Glutamatergic neuron (in vitro differentiated cells): Measurements from ENCODE around the gene CCDC63. TPM values are rescaled to one million over a fixed set of nuclear protein-coding genes. Genes with fewer than 3 reads are reported as not detected.
"Not testable (repeated sequence)": the region's sequence is repeated elsewhere in the genome, so short reads cannot be mapped to it uniquely, and the experiment has no call there.

Source experiments
- DNase-seq: peaks from one replicate; pipeline ENCODE4 v3.0.0; 2022
- H3K27ac Mint-ChIP-seq: one replicate; pipeline ENCODE4 v1.8.0; 2020; ENCODE audit warnings: mild to moderate bottlenecking, mixed read lengths, inconsistent platforms; ENCODE audit not compliant: unreplicated experiment
- H3K27me3 Mint-ChIP-seq: one replicate; pipeline ENCODE4 v1.8.0; 2020; ENCODE audit warnings: mild to moderate bottlenecking, moderate library complexity, mixed read lengths, inconsistent platforms; ENCODE audit not compliant: unreplicated experiment
- H3K36me3 Mint-ChIP-seq: one replicate; pipeline ENCODE4 v1.8.0; 2020; ENCODE audit warnings: mild to moderate bottlenecking, mixed read lengths, inconsistent platforms; ENCODE audit not compliant: unreplicated experiment
- H3K4me1 Mint-ChIP-seq: one replicate; pipeline ENCODE4 v1.8.0; 2020; ENCODE audit warnings: mild to moderate bottlenecking, low read depth, mixed read lengths, inconsistent platforms; ENCODE audit not compliant: unreplicated experiment
- H3K4me3 Mint-ChIP-seq: one replicate; pipeline ENCODE4 v1.8.0; 2020; ENCODE audit warnings: mild to moderate bottlenecking, mixed read lengths, inconsistent platforms; ENCODE audit not compliant: unreplicated experiment
- H3K9me3 Mint-ChIP-seq: one replicate; pipeline ENCODE4 v1.8.0; 2020; ENCODE audit warnings: mild to moderate bottlenecking, moderate library complexity, mixed read lengths, inconsistent platforms; ENCODE audit not compliant: unreplicated experiment
- total RNA-seq: library from RNA; stranded (reverse); fragmentation: NEBNext Ultra II Directional; extraction: Animal tissue kit (Norgen Biotek cat#: 25700); gene quantifications from one replicate; pipeline ENCODE4 v1.2.1, GENCODE V29; 2021; ENCODE audit not compliant: unreplicated experiment
- TF ChIP-seq, protein P1 (sequence below): fragments of 200-600 bp; sonication (generic); IDR thresholded peaks from one replicate; pipeline ENCODE4 v1.5.0; 2021; ENCODE audit not compliant: partially characterized antibody, unreplicated experiment

CCDC63 gene
- total RNA-seq, 1 donor from 2014 or later, result 0.32 TPM

DNA sequence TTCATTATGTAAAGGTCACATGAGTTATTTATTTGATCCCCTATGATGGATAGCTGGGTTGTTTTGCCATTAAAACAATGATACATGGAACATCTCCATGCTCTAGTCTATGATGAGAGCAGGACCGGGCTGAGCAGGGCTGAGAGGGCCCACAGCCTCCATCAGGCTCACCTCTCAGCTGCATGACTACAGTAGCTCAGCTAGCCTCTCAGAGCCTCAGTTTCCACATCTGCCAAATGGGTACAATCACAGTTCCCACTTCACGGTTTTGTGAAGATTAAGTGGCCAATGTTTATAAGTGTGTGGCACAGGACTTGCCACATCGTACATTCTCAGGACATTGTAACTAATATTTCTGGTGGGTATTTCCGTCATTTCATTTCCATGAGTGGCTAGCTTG, 93.5 kb downstream of the CCDC63 start:
- no peaks in the 10 kb centered on the region for H3K36me3 Mint-ChIP-seq
- H3K27me3 Mint-ChIP-seq, result peaks cover 2% of the 10 kb centered on the region
- peaks cover 4% of the 10 kb centered on the region for H3K4me1 Mint-ChIP-seq
- no peaks in the 10 kb centered on the region for H3K9me3 Mint-ChIP-seq
- TF ChIP-seq, protein P1, sequence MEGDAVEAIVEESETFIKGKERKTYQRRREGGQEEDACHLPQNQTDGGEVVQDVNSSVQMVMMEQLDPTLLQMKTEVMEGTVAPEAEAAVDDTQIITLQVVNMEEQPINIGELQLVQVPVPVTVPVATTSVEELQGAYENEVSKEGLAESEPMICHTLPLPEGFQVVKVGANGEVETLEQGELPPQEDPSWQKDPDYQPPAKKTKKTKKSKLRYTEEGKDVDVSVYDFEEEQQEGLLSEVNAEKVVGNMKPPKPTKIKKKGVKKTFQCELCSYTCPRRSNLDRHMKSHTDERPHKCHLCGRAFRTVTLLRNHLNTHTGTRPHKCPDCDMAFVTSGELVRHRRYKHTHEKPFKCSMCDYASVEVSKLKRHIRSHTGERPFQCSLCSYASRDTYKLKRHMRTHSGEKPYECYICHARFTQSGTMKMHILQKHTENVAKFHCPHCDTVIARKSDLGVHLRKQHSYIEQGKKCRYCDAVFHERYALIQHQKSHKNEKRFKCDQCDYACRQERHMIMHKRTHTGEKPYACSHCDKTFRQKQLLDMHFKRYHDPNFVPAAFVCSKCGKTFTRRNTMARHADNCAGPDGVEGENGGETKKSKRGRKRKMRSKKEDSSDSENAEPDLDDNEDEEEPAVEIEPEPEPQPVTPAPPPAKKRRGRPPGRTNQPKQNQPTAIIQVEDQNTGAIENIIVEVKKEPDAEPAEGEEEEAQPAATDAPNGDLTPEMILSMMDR, result no peak
- DNase-seq, result no peak
- H3K27ac Mint-ChIP-seq, result no peak overlapping the region
- H3K4me3 Mint-ChIP-seq, result no peak overlapping the region

DNA sequence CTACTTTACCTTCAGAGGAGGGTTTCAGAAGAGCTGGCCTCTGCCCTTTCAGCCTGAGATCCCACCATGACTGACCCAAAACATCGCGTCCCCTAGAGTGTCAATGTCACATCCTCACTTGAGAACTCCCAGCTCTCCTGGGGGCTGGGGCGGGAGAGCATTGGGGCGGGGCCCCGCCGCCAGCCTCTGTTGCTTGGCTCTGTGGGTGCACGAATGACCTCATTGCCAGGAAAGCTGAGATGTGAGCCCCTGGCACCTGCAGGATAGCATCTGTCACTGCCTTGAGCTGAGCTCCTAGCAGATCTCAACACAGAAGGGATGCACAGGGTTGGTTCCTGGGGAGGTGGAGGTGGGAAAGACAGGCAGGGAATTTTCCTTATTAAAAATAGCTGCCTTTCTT, 94.1 kb downstream of the CCDC63 start:
- no peak for DNase-seq
- Mint-ChIP-seq H3K9me3 (no peaks in the 10 kb centered on the region), H3K4me3 (no peak overlapping the region), H3K36me3 (peaks cover 6% of the 10 kb centered on the region), H3K27me3 (peaks cover 2% of the 10 kb centered on the region), H3K4me1 (peaks cover 4% of the 10 kb centered on the region), H3K27ac (no peak overlapping the region)
- TF ChIP-seq, protein P1, result no peak

DNA sequence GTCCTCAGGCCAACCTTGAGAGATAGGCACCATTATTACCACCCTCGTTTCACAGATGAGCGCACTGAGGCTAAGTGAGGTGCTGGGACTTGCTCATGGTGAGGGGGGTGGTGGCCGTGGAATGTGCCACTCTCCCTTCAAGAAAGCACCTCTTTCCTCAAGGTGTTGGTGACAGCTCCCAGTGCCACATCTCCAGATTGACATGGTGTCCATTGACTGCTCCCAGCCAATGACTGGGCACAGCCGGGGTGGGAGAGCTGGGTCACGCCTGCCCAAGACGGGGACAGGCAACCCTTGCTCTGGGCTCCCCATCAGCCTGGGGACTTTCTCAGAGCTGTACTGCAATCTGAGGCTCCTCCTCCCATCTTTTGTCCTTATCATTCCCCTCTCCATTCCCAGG, 94.6 kb downstream of the CCDC63 start:
- Mint-ChIP-seq H3K36me3 (peaks cover 6% of the 10 kb centered on the region), H3K27me3 (peaks cover 2% of the 10 kb centered on the region), H3K4me1 (peaks cover 4% of the 10 kb centered on the region), H3K4me3 (no peak overlapping the region), H3K9me3 (no peaks in the 10 kb centered on the region), H3K27ac (no peak overlapping the region)
- TF ChIP-seq, protein P1, result no peak
- DNase-seq, result no peak

DNA sequence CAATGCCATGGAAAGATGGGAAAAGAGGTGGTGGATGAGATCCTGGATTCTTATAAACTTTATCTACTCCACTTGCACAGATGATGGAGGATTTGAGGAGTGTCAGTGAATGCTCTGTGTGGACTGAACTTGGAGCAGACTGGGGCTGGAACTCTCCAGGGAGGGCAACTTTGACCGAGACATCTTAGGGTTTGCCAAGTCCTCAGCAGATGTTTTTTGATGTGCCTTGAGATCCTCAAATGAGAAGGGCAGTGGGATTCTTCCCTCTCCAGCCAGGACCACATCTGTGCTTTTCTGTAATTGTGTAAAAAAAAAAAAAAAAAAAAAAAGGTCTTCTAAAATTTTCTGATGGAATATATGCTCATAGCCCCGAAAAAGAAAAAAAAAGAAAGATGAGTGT, 96.6 kb downstream of the CCDC63 start:
- TF ChIP-seq, protein P1, result no peak
- no peak overlapping the region for H3K4me3 Mint-ChIP-seq
- peaks cover 3% of the 10 kb centered on the region for H3K9me3 Mint-ChIP-seq
- DNase-seq, result no peak
- H3K4me1 Mint-ChIP-seq, result no peaks in the 10 kb centered on the region
- H3K27me3 Mint-ChIP-seq, result no peaks in the 10 kb centered on the region
- peaks cover 6% of the 10 kb centered on the region for H3K36me3 Mint-ChIP-seq
- H3K27ac Mint-ChIP-seq, result no peak overlapping the region

DNA sequence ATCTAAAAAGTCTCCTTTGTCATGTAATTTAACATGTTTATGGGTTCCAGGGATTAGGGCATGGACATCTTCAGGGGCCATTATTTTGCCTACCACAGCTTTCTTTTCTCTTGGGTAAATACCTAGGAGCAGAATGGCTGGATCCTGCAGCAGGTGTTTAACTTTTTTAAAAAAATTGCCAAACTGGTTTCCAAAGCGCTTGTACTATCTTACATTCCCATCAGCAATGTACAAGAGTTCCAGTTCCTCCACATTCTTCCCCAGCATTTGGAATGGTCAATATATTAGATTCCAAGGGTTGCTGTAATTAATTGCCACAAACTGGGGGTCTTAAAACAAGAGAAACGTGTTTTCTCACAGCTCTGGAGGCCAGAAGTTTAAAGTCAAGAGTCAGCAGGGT, 101.3 kb downstream of the CCDC63 start:
- TF ChIP-seq, protein P1, result no peak
- no peak overlapping the region for H3K4me3 Mint-ChIP-seq
- H3K36me3 Mint-ChIP-seq, result peaks cover 14% of the 10 kb centered on the region
- H3K9me3 Mint-ChIP-seq, result peaks cover 5% of the 10 kb centered on the region
- H3K4me1 Mint-ChIP-seq, result no peaks in the 10 kb centered on the region
- H3K27me3 Mint-ChIP-seq, result no peaks in the 10 kb centered on the region
- H3K27ac Mint-ChIP-seq, result no peak overlapping the region
- no peak for DNase-seq

DNA sequence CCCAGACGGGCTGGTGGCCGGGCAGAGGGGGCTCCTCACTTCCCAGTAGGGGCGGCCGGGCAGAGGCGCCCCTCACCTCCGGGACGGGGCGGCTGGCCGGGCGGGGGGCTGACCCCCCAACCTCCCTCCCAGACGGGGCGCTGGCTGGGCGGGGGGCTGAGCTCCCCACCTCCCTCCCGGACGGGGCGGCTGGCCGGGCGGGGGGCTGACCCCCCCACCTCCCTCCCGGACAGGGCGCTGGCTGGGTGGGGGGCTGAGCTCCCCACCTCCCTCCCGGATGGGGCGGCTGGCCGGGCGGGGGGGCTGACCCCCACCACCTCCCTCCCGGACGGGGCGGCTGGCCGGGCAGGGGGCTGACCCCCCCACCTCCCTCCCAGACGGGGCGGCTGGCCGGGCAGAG, 103.7 kb downstream of the CCDC63 start:
- H3K27me3 Mint-ChIP-seq, H3K27ac Mint-ChIP-seq, DNase-seq, H3K4me1 Mint-ChIP-seq, H3K9me3 Mint-ChIP-seq, H3K4me3 Mint-ChIP-seq: not testable (repeated sequence)
- peaks cover 12% of the 10 kb centered on the region for H3K36me3 Mint-ChIP-seq

DNA sequence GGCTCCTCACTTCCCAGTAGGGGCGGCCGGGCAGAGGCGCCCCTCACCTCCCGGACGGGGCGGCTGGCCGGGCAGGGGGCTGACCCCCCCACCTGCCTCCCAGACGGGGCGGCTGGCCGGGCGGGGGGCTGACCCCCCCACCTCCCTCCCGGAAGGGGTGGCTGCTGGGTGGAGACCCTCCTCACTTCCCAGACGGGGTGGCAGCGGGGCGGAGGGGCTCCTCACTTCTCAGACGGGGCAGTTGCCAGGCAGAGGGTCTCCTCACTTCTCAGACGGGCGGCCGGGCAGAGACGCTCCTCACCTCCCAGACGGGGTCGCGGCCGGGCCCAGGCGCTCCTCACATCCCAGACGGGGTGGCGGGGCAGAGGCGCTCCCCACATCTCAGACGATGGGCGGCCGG, 104.1 kb downstream of the CCDC63 start:
- H3K27me3 Mint-ChIP-seq, H3K9me3 Mint-ChIP-seq, H3K4me3 Mint-ChIP-seq, H3K4me1 Mint-ChIP-seq, DNase-seq, H3K27ac Mint-ChIP-seq, H3K36me3 Mint-ChIP-seq: not testable (repeated sequence)
